LoVo (cell line): ENCODE measurements around the gene SMAD5.

Source experiments
- DNase-seq: peaks from one replicate; pipeline ENCODE4 v3.0.0-alpha.2; 2016; ENCODE audit warnings: low spot score

Gene SMAD5

DNA sequence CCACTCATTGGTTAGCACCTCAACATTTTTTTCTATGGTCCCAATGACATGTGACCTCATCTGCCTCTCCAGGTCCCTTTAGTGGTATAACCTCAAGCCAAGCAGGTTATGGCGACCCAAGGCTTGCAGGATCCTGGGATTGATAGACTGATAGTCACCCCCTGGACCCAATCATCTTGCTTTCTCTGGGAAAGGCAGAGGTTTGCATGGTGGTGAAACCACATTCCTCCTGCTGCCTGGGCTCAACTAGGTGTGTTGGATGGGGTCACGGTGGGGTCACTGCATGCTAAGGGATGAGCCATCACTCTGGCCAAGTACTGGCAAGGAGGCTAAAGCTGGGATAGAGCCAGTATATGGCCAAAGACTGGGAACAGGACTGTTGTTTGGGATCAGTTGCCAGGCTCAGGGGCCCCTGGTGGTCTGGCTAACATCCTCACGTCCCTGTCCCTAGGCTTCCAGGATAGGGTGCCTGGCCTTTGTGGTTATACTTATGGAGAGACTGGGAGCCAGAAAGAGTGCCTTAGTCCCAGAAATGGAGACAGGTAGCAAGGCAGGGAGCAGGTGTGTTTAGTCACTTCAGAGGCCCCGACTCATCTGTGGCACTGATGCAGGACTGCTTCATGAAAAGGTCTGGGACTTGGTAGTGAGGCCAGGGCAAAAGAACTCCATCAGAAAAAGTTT lies 65.0 kb downstream of the SMAD5 start:
- no peak for DNase-seq

DNA sequence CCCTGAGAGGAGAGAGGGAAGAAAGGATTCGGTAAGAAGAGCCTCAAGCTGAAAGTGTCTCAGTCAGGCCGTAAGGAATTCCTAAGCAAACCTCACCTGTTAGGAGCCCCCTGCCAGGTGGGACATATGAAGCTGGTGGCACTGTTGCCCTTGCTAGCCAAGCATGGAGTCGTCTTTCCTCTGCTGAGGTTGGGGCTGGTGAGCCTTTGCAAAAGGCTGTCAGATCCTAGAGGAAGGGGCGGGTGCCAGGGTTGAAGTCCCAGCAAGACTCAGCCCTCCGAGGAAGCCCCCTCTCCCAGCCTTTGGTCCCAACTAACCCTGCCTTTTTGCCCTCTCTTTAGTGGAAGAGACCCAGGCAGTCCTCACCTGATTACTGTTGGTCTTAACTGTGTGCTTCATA lies 65.8 kb downstream of the SMAD5 start:
- no peak for DNase-seq

DNA sequence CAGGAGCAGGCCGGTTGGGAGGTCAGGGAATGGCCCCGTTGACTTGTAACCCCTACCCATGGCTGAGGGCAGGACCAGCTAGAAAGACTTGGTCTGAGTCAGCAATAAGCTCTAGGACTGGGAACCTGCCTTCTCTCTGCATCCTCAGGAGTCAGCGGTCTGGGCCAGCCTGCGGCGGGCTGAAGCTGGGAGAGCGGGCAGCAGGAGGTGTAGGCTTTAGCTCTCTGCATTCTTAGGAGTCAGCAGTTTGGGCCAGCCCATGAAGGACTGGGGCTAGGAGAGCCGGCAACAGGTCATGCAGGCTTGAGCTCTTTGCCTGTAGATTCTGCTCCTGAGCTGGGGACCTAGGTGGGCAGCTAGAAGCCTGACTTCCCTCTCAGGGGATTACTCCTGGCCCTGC lies 66.8 kb downstream of the SMAD5 start:
- no peak for DNase-seq

DNA sequence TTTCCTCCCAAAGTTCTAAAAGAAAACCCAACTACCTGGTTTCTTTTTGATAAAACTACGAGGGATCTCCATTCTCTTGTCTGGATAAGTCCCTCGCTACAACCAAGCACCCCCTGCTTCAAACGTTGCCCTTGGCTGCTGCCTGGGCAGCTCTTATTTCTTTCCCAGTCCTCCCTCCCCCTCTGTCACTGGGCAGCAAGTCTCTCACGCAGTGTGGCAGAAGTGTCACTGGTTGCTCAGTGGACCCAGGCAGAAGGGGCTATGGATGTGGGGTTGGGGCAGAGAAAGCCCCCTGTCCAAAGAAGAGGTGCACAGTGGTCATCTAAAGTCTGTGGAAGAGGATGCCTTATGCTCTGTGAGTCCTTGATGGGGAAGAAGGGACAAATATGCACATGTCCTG lies 67.5 kb downstream of the SMAD5 start:
- no peak for DNase-seq

DNA sequence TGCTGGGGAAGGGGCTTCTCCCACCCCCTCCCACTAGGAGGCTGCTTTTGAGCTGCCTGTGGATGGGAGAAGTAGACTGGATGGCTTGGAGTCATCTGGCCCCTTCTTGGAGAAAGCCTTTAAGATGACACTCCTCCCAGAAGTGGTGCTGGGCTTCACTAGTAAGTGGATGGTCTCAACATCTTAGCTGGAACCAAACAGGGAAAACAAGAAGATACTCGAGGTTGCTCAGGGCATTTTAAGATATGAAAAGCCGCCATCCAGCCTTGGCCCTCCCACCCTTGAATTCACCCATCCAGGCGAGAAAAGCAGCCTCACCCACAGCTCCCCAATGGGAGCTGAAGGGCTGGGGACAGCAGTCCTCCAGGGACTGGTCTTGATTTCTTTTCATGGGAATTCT lies 68.1 kb downstream of the SMAD5 start:
- DNase-seq = no peak

DNA sequence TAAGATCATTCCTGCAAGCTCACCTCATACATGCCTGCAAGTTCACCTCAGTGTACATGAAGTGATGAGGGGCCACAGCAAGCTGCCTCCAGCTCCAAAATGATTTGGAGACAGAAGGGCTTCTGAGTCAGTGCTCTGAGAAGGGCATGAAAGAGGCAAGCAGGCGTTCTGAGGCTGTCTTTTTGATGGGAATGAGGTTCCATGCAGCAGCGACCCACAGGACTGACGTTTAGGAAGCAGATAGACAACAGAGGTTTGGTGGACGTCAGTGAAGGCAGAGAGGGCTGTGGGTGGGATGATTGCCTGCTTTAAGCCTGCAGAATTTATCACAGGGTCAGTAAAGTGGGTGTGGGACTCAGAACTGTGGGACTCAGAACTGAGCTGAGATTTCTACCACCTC lies 69.2 kb downstream of the SMAD5 start:
- DNase-seq = no peak

DNA sequence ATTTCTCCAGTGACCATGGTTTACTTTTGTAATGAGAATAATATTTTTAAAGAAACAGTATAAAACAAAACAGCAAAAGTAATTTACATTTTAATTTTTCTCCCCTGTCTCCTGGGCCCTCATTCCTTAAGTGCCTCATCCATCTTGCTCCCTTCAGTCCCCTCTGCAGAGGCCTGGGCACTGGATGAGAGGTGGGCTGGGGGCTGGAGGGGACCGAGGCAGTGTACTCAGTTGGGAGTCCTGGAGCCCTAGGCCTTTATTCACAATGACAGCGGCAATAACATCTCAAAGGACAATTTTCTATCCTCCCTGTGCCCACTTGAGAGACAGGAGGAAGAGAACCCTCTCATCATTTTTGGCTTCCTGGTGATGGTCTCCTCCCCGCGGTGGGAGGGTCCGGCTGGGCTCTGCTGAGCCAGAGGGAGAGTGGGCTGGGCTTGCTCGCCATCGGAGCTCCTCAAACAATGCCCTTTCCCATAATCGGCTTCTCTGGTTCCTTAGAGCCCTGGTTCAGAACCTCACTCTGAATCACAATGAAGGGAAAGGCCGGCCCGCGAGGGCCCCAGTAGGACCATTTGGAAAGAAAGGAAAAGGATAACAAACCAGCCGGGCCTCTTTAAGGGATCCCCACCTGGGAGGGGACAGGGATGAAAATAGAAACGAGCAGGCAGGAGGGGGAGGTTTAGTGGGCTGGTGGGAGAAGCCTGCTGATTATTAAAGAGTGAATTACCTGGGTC lies 70.0 kb downstream of the SMAD5 start:
- DNase-seq = no peak

DNA sequence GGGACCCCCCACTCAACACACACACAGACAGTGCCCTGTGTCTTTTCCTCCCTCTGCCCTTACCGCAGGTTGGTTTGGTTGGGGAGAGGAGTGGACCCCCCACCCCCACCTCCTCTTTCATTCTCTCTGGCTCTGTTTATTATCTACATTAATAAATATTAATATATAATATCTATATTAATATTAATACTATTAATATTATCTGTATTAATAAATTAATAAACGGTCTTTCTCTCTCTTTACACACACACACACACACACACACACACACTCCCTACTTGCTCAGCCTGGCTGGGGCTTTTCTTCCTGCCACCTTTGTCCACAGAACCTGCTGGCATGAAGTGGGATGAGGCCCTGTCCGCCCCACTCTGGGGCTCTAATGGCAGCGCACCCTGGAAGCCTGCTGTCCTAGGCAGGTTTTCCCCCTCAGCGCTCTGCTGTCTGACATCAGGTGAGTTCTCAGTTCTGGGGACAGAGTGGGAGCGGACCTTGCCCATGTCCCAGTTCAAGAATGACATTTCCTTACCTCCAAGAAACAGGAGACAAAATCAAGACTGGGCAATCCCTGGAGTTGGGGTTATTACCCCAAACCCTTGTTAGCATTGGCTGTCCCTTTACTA lies 70.8 kb downstream of the SMAD5 start:
- no peak for DNase-seq

DNA sequence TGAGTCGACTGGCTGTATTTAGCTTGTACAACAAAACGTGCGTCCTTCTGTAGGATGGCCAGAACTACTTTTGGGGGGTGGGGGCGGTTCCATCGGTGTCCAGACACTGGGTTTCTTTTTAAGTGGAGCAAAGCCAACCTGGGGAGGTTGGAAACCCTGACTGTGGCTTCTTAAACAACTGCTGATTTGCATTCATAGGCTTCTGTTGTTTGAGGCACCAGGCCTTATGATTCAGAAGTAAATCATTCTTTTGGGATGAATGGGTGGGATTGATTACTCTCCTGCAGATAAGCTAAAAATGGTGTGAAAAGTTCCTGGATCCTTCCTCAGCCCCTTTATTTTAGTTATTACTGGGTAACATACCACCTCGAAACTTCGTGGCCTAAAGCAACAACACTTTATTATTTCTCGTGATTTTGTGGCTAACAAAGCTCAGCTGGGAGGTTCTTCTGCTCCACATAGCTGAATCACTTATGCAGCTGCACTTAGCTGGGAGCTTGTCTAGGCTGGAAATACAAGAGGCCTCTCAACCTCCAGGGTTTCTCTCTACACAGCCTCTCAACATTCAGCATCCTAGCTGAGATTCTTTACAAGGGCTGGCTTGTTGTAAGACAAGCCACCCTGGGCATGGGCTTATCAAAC lies 72.5 kb downstream of the SMAD5 start:
- DNase-seq = no peak

DNA sequence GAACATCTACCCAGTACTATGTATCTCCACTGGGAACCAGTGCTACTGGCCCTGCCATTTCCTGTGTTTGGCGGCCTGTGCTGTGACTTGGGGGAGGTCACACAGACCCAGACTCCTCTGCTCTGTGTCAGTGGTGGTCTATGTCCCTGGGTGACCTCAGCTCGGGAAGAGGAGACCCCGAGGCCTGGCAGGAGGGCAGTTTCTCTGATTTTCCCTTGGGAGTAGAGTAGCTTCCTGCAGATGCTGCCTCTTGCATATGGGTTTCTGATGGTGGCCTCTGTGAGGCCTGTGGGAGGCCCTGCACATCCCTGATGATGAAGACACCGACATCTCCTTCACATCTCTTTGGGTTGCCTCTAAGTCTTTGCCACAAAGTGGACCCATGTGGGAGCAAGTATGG lies 73.3 kb downstream of the SMAD5 start:
- DNase-seq = no peak

DNA sequence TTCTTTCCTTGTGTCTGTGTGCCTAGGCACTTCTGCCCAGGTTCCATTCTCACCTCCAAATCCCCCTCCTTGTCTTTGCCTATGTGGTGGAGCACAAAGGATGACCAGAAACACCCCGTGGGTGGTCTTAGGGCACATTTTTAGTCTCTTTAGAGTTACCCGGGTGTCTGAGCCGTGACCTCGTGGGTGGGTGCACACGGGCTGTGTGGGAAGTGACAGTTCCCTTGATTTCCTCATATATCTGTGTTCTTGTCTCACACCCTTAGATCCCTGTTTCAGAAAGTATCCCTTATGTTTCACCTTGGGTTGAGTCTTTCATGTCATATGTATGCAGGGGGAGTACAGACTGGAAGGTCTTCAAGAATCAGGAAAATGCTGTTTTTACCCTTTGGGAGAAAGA lies 73.7 kb downstream of the SMAD5 start:
- no peak for DNase-seq

DNA sequence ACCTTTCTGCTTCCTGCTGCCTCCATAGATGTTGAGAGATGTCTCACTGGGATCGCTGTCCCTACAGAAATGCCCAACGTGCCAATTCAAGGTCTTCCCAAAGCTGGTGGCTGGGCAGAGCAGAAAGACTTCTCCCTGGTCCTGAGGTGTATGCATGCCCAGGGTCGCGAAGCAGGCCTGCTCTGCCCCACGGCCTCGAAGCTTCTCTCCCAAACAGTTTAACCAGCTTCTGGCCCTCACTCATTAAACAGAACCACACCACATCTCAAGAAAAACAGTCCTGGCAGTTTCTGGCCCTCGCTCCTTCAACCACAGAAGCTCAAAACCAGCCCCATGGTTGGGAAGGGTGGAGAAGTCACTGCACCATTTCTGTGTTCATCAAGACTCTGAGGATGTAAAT lies 75.0 kb downstream of the SMAD5 start:
- DNase-seq = no peak

DNA sequence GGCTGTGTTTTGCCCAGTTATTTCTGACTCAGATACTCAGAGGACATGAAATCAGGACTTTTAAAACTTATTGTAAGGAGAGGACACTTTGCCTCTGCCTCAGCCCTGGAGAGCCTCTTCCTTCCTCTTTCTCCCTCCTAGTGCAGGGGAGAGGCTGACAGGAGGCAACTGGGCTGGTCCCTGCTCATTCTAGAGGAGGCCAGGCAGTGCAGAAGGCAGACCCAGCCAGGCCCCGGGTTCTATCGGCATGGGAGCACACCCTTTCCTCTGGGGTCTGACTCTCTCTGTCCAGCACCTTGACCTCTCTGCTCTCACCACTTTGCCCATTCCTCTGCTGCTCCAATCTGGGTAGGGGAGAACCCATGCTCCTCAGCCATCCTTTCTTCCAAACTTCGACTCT lies 76.3 kb downstream of the SMAD5 start:
- DNase-seq = no peak

DNA sequence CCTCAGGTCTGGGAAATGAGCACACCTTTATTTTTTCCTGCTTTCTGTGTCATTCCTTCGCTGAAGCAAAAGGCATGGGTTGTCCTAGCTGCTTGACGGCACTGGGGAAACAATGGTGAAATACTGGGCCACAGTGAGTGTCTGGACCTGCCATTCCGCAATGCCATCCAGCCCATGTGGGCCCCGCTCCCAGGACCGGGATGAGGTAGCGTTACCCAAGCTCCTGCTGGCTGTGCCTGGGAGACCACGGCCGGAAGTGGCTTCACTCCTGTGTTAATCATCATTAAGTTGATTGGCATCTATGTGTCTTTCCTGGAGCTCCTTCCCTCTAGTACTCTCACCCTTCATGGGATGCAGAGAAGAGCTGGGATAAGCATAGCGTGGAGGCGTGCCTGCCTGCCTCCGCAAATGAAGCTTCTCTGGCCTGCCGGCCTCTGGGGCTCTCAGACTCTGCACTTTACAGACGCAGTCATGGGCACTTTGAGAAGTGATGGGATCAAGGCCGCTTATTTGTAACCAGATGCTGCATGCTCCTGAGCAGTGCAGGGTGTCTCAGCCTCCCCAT lies 76.8 kb downstream of the SMAD5 start:
- no peak for DNase-seq

DNA sequence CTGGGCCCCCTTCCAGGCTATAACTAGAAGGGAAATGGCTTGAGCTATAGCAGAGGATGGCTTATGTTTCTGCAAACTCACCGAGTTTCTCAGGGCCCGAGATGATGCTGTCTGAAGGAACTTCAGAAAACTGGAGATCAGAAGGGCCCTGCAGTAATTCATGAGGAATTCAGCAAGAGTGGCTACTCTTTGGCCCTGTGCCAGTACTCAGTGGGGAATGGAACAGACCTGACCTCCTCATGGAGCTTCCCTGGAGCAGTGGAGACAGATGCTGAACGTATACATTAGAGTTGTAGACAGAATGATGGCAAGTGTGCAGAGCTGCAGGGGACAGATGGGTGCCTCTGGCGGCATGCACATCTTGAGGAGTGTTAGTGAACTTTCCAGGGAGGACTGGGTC lies 77.6 kb downstream of the SMAD5 start:
- DNase-seq = no peak

DNA sequence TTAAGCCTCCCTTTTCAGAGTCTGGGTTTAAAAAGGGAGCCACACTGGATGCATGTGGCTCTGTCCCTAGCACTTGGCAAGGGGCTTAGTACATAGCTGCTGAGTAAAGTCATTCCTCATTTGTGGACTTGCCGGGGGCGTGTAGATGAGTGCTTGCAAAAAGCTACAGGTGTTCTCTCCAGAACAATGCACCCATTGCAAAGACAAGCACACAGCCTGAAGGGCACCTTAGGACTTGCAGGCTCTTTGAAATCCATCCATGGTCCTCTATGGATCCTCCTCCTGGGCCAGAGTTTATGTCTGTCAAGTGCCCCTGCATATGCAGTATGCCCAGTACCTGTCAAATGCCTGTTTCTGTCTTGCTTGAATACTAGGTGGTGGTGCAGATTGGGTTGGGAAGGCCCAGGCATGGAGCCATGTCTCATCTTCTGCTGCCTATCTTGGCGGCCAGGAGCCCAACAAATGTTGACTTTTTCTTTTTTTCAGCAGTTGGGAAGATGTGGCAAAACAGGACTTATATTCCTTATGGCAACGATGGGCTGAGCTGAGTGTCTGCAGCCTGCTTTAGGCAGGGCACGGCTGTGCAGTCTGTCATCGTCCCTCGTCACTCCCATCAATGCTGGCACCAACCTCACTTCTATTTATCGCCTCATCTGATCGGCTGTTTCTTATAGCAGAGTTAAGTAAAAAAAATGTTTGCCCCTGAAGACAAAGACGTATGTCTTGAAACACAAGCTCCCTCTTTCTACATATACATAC lies 78.8 kb downstream of the SMAD5 start:
- no peak for DNase-seq

DNA sequence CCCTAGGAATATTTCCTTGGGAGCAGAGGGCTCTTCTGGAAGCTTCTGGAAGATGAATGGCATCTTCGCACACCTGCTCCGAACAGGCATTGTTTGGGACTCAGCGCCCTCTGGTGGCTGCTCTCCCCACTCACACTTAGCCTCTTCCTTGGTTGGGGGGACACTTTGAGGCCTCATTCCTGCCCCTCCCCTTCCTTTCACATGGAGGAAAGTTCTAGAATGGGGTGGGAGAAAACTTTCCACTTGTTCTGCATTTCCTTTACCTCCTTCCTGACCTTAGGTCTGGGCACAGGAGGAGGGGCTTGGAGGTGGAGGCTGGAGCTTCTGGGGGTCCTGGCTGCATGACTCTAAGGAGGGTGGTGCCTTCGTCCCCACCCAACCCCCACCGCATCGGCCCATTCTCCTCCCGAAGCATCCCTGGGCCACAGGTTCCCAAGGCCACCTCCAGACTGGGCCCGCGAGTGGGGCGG lies 79.6 kb downstream of the SMAD5 start:
- peak; percentile 48 for DNase-seq

DNA sequence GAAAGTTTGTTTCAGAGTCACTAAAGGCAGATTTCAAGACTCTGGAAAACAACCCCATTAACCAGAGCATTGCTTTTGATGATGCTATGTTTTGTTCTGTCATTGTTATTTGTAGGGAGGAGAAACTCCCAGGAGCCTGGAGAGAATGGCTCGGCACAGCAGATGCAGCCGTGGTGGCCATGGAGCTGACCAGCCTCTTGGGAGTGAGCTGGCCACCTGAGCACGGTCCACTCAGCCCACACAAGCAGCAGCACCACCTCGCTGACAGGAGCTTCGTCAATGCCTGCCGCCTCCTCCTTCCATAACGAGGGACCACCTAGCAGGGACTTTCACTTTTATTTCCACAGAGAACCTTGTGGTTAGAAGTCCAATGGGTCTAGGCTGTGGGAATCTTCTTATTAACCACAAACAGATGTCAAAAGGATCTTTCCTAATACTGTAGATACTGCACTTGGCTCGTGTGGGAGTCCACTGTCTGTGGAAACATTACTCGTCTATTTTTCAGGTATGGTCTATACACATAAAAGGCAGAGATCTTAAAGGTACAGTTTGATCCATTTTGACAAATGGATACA lies 81.4 kb downstream of the SMAD5 start:
- DNase-seq = no peak

DNA sequence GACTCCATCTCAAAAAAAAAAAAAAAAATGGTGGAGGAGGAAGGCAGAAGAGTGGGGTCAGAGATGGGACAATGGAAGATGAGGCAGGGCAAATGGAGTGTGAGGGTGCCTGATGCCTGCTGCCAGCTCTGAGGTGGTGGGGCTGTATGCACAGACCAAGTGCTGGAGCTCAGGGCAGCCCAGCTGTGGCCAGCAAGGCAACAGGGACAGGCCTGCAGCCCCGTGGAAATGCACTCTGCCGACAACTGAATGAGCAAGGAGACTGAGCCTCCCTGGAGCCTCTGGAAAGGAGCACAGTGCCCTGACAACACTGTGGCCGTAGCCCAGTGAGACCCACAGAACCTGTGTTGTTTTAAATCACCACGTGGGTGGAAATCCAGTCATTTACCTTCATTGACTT lies 83.2 kb downstream of the SMAD5 start:
- no peak for DNase-seq

DNA sequence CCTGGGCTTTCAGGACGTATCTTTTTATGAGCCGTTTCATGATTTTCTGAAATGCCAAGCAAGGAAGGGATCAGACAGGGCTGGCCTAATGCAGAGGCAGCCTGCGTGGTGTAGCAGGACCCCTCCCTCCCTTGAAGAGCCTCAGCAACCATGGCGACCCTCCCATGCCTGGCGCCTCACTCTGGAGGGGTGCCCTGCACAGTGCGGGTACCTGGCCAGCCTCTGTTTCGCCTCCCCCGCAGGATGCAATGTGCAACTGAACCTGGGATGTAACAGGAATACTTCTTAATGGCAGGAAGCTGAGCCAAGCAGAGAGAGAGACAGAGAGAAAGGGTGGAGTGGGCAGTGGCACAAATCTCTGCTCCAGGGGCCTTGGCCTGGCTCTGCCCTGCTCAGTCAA lies 83.6 kb downstream of the SMAD5 start:
- no peak for DNase-seq

DNA sequence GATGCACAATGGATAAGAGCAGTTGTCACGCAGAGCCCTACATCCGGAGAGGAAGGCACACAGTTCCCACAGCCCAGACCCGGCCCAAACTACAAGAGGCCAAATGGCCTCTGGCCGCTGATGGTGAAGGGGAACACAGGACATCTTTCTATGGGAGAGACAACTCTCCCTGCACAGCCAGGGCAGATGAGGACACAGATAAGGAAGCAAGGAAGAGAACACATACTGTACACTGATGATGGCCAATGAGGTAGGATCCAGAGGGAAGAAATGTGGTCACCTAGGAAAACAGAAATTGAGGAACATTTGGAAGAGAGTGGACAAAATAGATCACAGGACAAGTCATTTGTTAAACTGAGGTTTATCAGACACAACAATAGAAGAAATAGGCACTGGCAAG lies 88.7 kb downstream of the SMAD5 start:
- no peak for DNase-seq
